Testis (tissue), 3 donors: ENCODE results near the gene MYCBP. TPM values are rescaled to one million over a fixed set of nuclear protein-coding genes. Genes with fewer than 3 reads are reported as not detected.

Source experiments
- DNase-seq: peaks from one replicate; pipeline ENCODE4 v3.0.0-alpha.2; 2019
- H3K27ac ChIP-seq, 2 donors: fragments of 200-600 bp; sonication (generic); one replicate each; pipeline ENCODE4 v1.5.1; 2019
- H3K27me3 ChIP-seq: fragments of 200-600 bp; sonication (generic); one replicate; pipeline ENCODE4 v1.5.1; 2019
- H3K36me3 ChIP-seq: fragments of 200-600 bp; sonication (generic); one replicate; pipeline ENCODE4 v1.5.1; 2017; ENCODE audit warnings: low read depth; ENCODE audit errors: missing control alignments
- H3K4me1 ChIP-seq: fragments of 200-600 bp; sonication (generic); one replicate; pipeline ENCODE4 v1.5.1; 2019
- H3K4me3 ChIP-seq, 2 donors: fragments of 200-600 bp; sonication (generic); one replicate each; pipeline ENCODE4 v1.5.1; 2017 to 2019
- H3K9me3 ChIP-seq: fragments of 200-600 bp; sonication (generic); one replicate; pipeline ENCODE4 v1.5.1; 2017
- POLR2A ChIP-seq: fragments of 450-650 bp; IDR thresholded peaks from one replicate; pipeline ENCODE4 v1.6.1; 2017; ENCODE audit warnings: antibody characterized with exemption, mild to moderate bottlenecking, moderate library complexity
- WGBS, 2 donors: methylation state at CpG; one replicate each; pipeline ENCODE4 v1.1.5; 2018; 5-methylcytosine and 5-hydroxymethylcytosine counted together
- intact Hi-C: fragments of 100-400 bp; cut with DNase I; formaldehyde crosslinking; loops from one replicate; pipeline ENCODE4 v1.15.1; 2023; ENCODE audit warnings: low total_unique reads
- polyA plus RNA-seq: library from polyadenylated mRNA; stranded (reverse); fragments of 350-450 nt; fragmentation: Illumina TruSeq; extraction: RNeasy Lipid Tissue Mini Kit (QIAGEN cat#74804); gene quantifications from one replicate; pipeline ENCODE4 v1.2.3, GENCODE V29; 2014; ENCODE audit warnings: low read depth, low replicate concordance; ENCODE audit not compliant: insufficient read depth
- total RNA-seq, 2 donors: library from RNA; depleted of rRNA; stranded (reverse); fragments of >200 nt; gene quantifications; one replicate each; pipeline ENCODE4 v1.2.3, GENCODE V29; 2016
- TF ChIP-seq, protein P1 (sequence below), 3 experiments: fragments of 450-650 bp in 2 of 3; fragments of 200-600 bp in 1 of 3; sonication (generic) in 1 of 3; IDR thresholded peaks; one replicate each; pipeline ENCODE4 v1.5.1; 2016 to 2019; ENCODE audit warnings: antibody characterized with exemption in 3 of 3, mild to moderate bottlenecking in 2 of 3, moderate library complexity in 1 of 3

Gene MYCBP
- total and polyA plus RNA-seq, 3 donors from 2014 or later = 18.5 to 53.0 (median 24.3) TPM

GRCh38 chr1:38827318-38827717 lies 45.8 kb downstream of the MYCBP start:
- no peak overlapping the region for H3K4me3 ChIP-seq
- H3K4me1 ChIP-seq = no peaks in the 10 kb centered on the region
- H3K27ac ChIP-seq = no peak overlapping the region
- intact Hi-C loops = no loop called here
- no peak for TF ChIP-seq POLR2A
- TF ChIP-seq, protein P1, sequence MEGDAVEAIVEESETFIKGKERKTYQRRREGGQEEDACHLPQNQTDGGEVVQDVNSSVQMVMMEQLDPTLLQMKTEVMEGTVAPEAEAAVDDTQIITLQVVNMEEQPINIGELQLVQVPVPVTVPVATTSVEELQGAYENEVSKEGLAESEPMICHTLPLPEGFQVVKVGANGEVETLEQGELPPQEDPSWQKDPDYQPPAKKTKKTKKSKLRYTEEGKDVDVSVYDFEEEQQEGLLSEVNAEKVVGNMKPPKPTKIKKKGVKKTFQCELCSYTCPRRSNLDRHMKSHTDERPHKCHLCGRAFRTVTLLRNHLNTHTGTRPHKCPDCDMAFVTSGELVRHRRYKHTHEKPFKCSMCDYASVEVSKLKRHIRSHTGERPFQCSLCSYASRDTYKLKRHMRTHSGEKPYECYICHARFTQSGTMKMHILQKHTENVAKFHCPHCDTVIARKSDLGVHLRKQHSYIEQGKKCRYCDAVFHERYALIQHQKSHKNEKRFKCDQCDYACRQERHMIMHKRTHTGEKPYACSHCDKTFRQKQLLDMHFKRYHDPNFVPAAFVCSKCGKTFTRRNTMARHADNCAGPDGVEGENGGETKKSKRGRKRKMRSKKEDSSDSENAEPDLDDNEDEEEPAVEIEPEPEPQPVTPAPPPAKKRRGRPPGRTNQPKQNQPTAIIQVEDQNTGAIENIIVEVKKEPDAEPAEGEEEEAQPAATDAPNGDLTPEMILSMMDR (IDR thresholded peaks at IDR 0.05) = no peak
- DNase-seq = no peak
- no peaks in the 10 kb centered on the region for H3K36me3 ChIP-seq
- 82 to 85% methylated on average over 2 of the region's 2 CpGs for WGBS, 2 donors
- no peaks in the 10 kb centered on the region for H3K9me3 ChIP-seq
- H3K27me3 ChIP-seq = no peaks in the 10 kb centered on the region

DNA sequence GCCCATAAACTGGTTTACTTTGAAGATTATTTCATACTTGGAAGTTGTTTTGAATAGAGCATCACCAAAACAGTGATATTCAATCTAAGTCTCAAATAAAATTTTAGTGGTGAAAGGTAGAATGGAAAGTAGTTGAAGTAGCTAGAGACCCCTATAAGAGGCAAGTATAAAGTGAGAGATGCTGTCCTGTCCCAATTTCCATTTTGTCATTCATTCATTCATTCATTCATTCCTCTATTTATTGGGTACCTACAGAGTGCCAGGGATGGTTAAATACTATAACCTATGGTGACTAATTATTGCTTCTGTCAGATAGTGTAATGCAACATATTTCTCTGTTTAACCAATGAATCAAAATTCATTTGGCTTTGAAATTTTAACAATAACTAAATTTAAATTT lies 46.3 kb downstream of the MYCBP start:
- H3K4me3 ChIP-seq = no peak overlapping the region
- intact Hi-C loops = no loop called here
- no peaks in the 10 kb centered on the region for H3K9me3 ChIP-seq
- TF ChIP-seq, protein P1 (IDR thresholded peaks at IDR 0.05) = no peak
- no peak for TF ChIP-seq POLR2A
- no peaks in the 10 kb centered on the region for H3K36me3 ChIP-seq
- H3K27me3 ChIP-seq = no peaks in the 10 kb centered on the region
- no peak for DNase-seq
- no peaks in the 10 kb centered on the region for H3K4me1 ChIP-seq
- H3K27ac ChIP-seq = no peak overlapping the region

- H3K36me3 ChIP-seq = no peaks in the 10 kb centered on the region
- no peaks in the 10 kb centered on the region for H3K27me3 ChIP-seq
- intact Hi-C loops = no loop called here
- TF ChIP-seq, protein P1 (IDR thresholded peaks at IDR 0.05) = no peak
- TF ChIP-seq POLR2A = no peak
- WGBS, 2 donors = 63 to 74% methylated on average over 3 of the region's 3 CpGs
- no peak overlapping the region for H3K4me3 ChIP-seq
- no peak for DNase-seq
- no peaks in the 10 kb centered on the region for H3K4me1 ChIP-seq
- no peaks in the 10 kb centered on the region for H3K9me3 ChIP-seq
- H3K27ac ChIP-seq = no peak overlapping the region
Observed at GRCh38 chr1:38826262-38826661, 46.9 kb downstream of the MYCBP start.

- intact Hi-C loops = no loop called here
- Histone ChIP-seq H3K9me3 (no peaks in the 10 kb centered on the region), H3K4me3 (no peak overlapping the region), H3K36me3 (no peaks in the 10 kb centered on the region), H3K27ac (no peak overlapping the region), H3K27me3 (no peaks in the 10 kb centered on the region), H3K4me1 (peaks cover 9% of the 10 kb centered on the region)
- no peak for TF ChIP-seq POLR2A
- TF ChIP-seq, protein P1 (IDR thresholded peaks at IDR 0.05) = no peak
- 90% methylated on average over 1 of the region's 1 CpG; no CpG with 5 or more reads in 1 of the 2 donors for WGBS, 2 donors
- no peak for DNase-seq
Observed at GRCh38 chr1:38820860-38821259, 52.3 kb downstream of the MYCBP start.

DNA sequence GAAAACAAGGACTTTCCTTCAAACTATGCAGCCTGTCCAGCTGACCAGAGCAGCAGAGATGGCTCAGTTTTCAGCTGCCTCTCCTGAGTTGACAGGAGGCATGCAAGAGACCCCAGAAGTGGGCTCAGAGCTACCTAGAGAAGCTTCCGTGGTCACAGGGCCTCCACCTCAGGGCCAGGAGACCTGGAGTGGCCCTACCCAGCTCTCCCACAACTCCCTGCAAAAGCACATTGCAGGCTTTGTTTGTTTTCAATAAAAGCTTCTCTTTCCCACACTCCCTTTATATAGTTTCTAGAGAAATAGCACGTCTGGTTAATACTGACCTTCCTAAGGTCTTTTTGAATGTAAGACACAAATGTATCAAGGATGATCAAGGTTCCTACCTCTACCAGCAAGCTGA lies 53.6 kb downstream of the MYCBP start:
- 35 to 49% methylated on average over 2 of the region's 2 CpGs for WGBS, 2 donors
- Histone ChIP-seq H3K9me3 (no peaks in the 10 kb centered on the region), H3K27ac (no peak overlapping the region), H3K27me3 (no peaks in the 10 kb centered on the region), H3K4me1 (peaks cover 13% of the 10 kb centered on the region), H3K4me3 (no peak overlapping the region), H3K36me3 (no peaks in the 10 kb centered on the region)
- TF ChIP-seq, protein P1 (IDR thresholded peaks at IDR 0.05) = no peak
- no peak for TF ChIP-seq POLR2A
- intact Hi-C loops = no loop called here
- no peak for DNase-seq
